HUES48 (cell line): ENCODE measurements around the gene OR2A12.
"Not testable (repeated sequence)": the region's sequence is repeated elsewhere in the genome, so short reads cannot be mapped to it uniquely, and the experiment has no call there.

Experiments used
- H3K27ac ChIP-seq: one replicate; pipeline ENCODE4 v1.7.0; 2013; ENCODE audit warnings: low read depth, low read length, inconsistent platforms
- H3K27me3 ChIP-seq: 2 replicates; pipeline ENCODE4 v1.6.1; 2013; ENCODE audit warnings: mild to moderate bottlenecking, low read length; ENCODE audit not compliant: control insufficient read depth, insufficient read depth
- H3K36me3 ChIP-seq: 2 replicates; pipeline ENCODE4 v1.6.1; 2013; ENCODE audit warnings: low read length; ENCODE audit not compliant: control insufficient read depth, insufficient read depth
- H3K4me1 ChIP-seq: 2 replicates; pipeline ENCODE4 v1.6.1; 2013; ENCODE audit warnings: mild to moderate bottlenecking, low read length; ENCODE audit not compliant: control insufficient read depth, insufficient read depth
- H3K4me3 ChIP-seq: 2 replicates; pipeline ENCODE4 v1.5.1; 2013; ENCODE audit warnings: mild to moderate bottlenecking, low read depth, low read length
- H3K9ac ChIP-seq: 2 replicates; pipeline ENCODE4 v1.6.1; 2013; ENCODE audit warnings: mild to moderate bottlenecking, low read depth, low read length, moderate library complexity
- H3K9me3 ChIP-seq: 2 replicates; pipeline ENCODE4 v1.6.1; 2013; ENCODE audit warnings: low read length; ENCODE audit not compliant: control insufficient read depth, insufficient read depth

OR2A12 gene, protein sequence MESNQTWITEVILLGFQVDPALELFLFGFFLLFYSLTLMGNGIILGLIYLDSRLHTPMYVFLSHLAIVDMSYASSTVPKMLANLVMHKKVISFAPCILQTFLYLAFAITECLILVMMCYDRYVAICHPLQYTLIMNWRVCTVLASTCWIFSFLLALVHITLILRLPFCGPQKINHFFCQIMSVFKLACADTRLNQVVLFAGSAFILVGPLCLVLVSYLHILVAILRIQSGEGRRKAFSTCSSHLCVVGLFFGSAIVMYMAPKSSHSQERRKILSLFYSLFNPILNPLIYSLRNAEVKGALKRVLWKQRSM

DNA sequence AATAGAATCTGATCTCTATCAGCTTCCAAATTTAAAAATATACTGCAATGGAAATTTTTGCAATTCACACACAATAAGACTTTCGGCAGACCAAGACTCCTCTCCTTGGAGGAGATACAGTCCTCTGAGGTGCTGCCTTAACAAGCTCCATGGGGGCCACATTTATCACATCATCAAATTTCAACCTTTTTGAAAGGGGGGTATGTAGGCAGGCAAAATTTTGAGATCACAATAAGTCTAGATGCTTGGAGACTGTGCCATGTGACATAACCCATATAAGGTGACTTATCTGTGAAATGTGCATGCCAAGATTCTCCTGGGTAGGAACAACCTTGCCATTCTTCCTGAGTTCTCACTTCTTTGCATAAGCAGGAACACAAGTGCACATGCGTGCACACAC is at the start of gene OR2A12:
Gene OR2A12 (plus strand): TSS at position 301 of the 400 bp plus-strand sequence. CDS start 8,830 bp downstream, outside the sequence.
- H3K4me1 ChIP-seq: no peaks in the 10 kb centered on the region
- no peak within 1 kb of the TSS for H3K4me3 ChIP-seq
- no peak within 1 kb of the TSS for H3K9ac ChIP-seq
- H3K9me3 ChIP-seq: peaks cover 3% of the 10 kb centered on the region; the same call in 1 of the 2 replicates
- no peaks in the 10 kb centered on the region for H3K27me3 ChIP-seq
- H3K36me3 ChIP-seq: no peaks in the 10 kb centered on the region
- no peak within 1 kb of the TSS for H3K27ac ChIP-seq

DNA sequence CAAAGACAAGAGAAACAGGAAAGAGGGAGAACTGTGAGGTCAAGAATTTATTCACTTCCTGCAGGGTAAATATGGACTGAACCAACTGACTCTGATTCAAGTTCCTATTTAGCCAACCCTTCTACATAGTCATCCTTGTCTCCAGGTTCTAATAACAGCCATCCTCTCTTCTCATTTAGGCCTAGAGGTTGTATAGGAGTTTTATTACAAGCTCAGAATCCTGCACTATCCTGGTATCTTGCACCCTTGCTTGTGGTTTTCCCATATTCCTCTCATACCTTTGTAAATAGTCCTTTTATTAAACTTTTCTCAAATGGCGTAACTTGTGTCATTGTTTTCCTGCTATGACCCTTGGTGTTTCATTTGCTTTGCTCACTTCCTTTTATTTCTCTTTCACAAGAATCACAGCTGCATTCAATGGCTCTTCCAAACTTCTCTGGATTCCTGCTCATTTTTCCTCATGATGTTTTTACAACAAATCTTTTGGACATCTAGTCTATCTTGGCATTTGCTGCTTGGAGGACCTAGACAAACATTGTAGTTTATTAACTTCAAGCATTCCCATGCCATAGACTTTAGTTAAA is 49.7 kb upstream of the OR2A12 start:
- Histone ChIP-seq H3K27ac (no peak overlapping the region), H3K4me1 (no peaks in the 10 kb centered on the region), H3K9ac (no peak overlapping the region), H3K9me3 (no peaks in the 10 kb centered on the region), H3K36me3 (no peaks in the 10 kb centered on the region), H3K27me3 (no peaks in the 10 kb centered on the region), H3K4me3 (no peak overlapping the region)

DNA sequence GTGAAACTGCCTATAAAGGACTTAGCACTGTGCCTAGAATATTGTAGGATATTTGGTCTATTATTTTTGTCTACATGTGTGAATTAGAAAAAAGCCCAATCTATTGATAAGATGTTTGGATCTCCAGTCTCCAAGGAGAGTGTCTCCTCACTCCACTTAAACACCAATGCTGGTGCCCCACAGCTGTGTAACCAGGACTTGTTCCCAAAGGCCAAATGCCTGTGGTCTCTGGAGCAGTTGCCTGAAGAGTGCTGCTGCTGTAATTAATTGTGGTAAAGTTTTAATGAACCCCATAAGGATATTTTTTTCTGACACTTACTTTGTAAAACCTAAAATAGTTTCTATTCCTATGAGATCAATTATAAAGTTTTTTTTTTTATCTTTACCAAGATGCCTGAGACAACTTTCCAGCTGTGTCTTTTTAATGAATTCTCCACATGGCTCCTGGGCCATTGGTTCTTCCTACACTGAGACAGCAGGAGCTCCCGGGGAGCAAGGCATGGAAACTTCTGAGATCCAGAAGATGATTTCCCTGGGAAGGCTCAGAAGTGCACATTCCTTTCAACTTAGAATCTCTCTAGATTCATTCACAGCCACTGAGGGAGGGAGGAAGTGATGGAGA is 48.6 kb upstream of the OR2A12 start:
- Histone ChIP-seq H3K27ac (no peak overlapping the region), H3K9me3 (no peaks in the 10 kb centered on the region), H3K4me1 (no peaks in the 10 kb centered on the region), H3K9ac (no peak overlapping the region), H3K4me3 (no peak overlapping the region), H3K36me3 (no peaks in the 10 kb centered on the region), H3K27me3 (no peaks in the 10 kb centered on the region)

DNA sequence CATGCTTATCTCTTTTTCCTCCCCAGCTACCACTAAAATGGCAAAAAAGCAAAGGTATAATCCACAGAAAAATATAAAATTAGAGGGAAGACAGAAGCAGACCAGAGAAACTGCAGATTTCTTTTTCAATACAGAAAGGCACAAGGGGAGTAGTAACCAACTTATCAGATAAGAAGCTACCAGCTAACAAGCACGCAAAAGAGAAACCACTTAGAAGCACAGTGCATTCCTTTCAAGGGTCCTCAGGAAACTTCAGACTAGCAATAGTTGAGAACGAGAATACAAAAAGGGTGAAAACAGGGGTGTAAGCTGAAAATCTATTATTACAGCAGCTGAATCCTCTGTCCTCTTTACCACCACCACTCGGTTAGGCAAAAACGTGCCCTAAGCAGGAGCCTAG is 47.2 kb upstream of the OR2A12 start:
- Histone ChIP-seq H3K4me3 (no peak overlapping the region), H3K4me1 (no peaks in the 10 kb centered on the region), H3K27ac (no peak overlapping the region), H3K27me3 (no peaks in the 10 kb centered on the region), H3K9me3 (no peaks in the 10 kb centered on the region), H3K9ac (no peak overlapping the region), H3K36me3 (no peaks in the 10 kb centered on the region)

DNA sequence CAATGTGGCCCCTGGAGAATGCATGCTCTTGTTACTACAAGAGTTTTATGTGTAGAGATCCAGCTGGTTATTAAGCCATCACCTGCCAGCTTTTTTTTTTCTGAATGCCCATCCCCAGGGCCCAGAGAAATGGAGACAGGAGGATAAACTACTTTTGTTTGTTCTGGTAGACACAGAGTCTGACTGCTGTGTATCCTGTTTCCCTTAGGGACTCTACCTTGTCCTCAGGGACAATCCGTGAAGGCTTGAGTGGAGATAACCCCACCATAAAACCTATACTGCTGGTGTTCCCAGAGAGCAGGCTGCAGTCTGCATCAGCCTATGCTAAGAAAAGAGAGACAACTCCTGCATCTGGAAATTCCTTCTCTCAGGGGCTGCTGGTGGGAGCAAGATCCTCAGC is 37.4 kb upstream of the OR2A12 start, which contains the start of gene OR2A5:
Gene OR2A5 (plus strand): TSS at position 301 of the 400 bp plus-strand sequence. CDS start 1,454 bp downstream, outside the sequence.
- no peaks in the 10 kb centered on the region for H3K4me1 ChIP-seq
- H3K27me3 ChIP-seq: no peaks in the 10 kb centered on the region
- H3K9me3 ChIP-seq: no peaks in the 10 kb centered on the region
- no peak within 1 kb of the TSS for H3K27ac ChIP-seq
- H3K4me3 ChIP-seq: no peak within 1 kb of the TSS
- no peaks in the 10 kb centered on the region for H3K36me3 ChIP-seq
- no peak within 1 kb of the TSS for H3K9ac ChIP-seq

DNA sequence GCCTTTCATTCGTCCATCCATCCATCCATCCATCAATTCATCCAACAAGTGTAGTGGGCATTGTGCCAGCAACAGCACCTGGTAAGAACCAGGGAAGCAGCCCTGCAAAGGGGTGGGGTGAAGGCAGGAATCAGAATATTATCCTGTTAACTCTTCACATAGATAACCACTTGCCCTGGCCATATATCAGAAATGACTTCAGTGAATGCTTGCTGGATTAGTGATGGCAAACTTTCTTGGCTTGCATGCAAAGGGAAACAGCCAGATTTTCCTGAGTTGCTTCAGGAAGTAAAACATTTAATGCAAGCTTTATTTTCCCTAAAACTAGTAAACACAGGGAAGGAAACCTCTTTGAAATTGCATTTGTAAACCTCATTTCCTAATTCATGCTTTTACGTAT is 36.6 kb upstream of the OR2A12 start:
- Histone ChIP-seq H3K4me3 (no peak overlapping the region), H3K27me3 (no peaks in the 10 kb centered on the region), H3K9ac (no peak overlapping the region), H3K36me3 (no peaks in the 10 kb centered on the region), H3K9me3 (no peaks in the 10 kb centered on the region), H3K4me1 (no peaks in the 10 kb centered on the region), H3K27ac (no peak overlapping the region)

DNA sequence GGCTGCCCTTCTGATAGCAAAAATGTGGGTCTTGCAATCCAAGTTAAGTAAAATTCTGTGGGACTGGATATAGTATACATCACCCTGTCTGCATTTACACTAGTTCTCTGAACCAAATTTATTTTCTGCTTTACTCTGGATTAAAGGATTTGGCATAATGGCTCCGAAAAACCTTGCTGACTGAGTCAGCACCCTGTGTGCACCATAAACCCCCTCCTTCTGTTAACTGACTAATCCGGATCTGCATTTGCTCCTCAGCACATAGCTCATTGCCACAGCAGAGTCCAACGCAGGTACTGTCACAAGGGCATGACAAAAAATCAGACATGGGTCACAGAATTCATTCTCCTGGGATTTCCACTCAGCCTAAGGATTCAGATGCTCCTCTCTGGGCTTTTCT is 36.0 kb upstream of the OR2A12 start:
- no peaks in the 10 kb centered on the region for H3K36me3 ChIP-seq
- no peak overlapping the region for H3K27ac ChIP-seq
- no peak overlapping the region for H3K4me3 ChIP-seq
- H3K27me3 ChIP-seq: no peaks in the 10 kb centered on the region
- H3K9me3 ChIP-seq: no peaks in the 10 kb centered on the region
- no peak overlapping the region for H3K9ac ChIP-seq
- H3K4me1 ChIP-seq: no peaks in the 10 kb centered on the region

DNA sequence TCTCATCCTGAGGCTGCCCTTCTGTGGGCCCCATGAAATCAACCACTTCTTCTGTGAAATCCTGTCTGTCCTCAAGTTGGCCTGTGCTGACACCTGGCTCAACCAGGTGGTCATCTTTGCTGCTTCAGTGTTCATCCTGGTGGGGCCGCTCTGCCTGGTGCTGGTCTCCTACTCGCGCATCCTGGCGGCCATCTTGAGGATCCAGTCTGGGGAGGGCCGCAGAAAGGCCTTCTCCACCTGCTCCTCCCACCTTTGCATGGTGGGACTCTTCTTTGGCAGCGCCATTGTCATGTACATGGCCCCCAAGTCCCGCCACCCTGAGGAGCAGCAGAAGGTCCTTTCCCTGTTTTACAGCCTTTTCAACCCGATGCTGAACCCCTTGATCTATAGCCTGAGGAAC is 35.2 kb upstream of the OR2A12 start:
- not testable (repeated sequence) for H3K9ac ChIP-seq, H3K4me1 ChIP-seq, H3K4me3 ChIP-seq, H3K9me3 ChIP-seq, H3K27ac ChIP-seq, H3K27me3 ChIP-seq, H3K36me3 ChIP-seq

DNA sequence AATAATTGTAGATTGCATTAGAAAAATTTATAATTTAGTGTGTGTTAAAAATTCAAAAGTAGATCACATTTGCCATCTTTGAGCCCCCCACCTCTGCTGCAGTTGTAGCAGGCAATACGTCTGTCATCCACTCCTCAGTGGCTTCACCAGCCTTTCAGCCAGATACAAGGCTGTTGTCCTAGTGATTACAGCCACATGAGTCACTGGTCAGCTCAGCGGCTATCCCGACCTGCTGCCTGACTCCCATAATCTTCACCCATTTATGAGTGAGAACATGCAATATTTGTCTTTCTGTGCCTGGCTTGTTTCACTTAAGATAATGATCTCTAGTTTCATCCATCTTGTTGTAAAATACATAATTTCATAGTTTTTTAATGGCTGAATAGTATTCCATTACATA is 28.1 kb upstream of the OR2A12 start:
- Histone ChIP-seq H3K36me3 (no peaks in the 10 kb centered on the region), H3K9me3 (no peaks in the 10 kb centered on the region; the same call in 1 of the 2 replicates), H3K27me3 (no peaks in the 10 kb centered on the region), H3K4me3 (no peak overlapping the region), H3K4me1 (no peaks in the 10 kb centered on the region), H3K9ac (no peak overlapping the region), H3K27ac (no peak overlapping the region)

DNA sequence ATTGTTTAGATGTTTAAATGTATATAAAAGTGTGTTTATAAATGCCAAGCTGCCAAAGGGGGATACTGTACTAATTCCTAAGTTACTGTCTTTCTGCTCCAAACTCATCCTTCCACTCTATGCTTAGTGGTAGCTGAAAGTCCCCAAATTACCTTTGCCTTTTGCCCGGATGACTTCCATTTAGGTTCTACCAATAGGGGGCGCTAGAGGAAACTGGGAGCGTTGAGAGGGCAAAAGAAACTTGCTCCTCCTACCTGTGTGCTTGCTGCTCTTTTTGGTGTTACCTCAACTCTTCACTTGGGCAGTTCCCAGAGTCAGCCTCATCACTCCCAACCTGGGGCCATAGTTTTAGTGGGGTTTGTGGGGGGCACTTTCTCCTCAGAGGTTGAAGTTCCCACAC is 22.4 kb upstream of the OR2A12 start:
- H3K9ac ChIP-seq: no peak overlapping the region
- H3K4me3 ChIP-seq: no peak overlapping the region
- H3K9me3 ChIP-seq: no peaks in the 10 kb centered on the region; the same call in 1 of the 2 replicates
- no peaks in the 10 kb centered on the region for H3K36me3 ChIP-seq
- H3K4me1 ChIP-seq: no peaks in the 10 kb centered on the region
- no peaks in the 10 kb centered on the region for H3K27me3 ChIP-seq
- H3K27ac ChIP-seq: no peak overlapping the region

DNA sequence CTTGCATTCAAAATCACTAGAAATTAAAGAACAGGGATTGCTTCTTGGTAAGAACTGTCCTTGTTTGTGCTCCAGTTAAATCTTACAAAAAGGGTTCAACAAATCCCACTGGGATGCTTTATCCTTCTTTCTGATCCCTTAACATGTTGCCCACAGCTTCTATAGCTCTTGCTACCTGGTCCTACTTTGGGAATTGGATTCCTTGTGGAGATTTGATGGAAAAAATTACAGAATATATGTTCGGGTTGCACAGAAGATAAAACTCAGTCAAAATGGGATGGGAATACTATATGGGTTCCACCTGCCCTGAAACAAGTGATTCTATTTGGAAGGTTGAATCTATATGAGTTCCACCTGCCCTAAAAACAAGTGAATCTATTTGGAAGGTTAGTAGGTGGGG is 16.6 kb upstream of the OR2A12 start, which contains the start of gene OR2A25:
Gene OR2A25 (plus strand): TSS at position 301 of the 400 bp plus-strand sequence. CDS start 4,409 bp downstream, outside the sequence.
- no peaks in the 10 kb centered on the region for H3K9me3 ChIP-seq
- H3K4me1 ChIP-seq: no peaks in the 10 kb centered on the region
- no peak within 1 kb of the TSS for H3K27ac ChIP-seq
- H3K27me3 ChIP-seq: no peaks in the 10 kb centered on the region
- H3K4me3 ChIP-seq: no peak within 1 kb of the TSS
- H3K9ac ChIP-seq: no peak within 1 kb of the TSS
- no peaks in the 10 kb centered on the region for H3K36me3 ChIP-seq
